Measurements from ENCODE around the gene TBC1D3B.
"Not testable (repeated sequence)": the region's sequence is repeated elsewhere in the genome, so short reads cannot be mapped to it uniquely, and the experiment has no call there.

The TBC1D3B gene

DNA sequence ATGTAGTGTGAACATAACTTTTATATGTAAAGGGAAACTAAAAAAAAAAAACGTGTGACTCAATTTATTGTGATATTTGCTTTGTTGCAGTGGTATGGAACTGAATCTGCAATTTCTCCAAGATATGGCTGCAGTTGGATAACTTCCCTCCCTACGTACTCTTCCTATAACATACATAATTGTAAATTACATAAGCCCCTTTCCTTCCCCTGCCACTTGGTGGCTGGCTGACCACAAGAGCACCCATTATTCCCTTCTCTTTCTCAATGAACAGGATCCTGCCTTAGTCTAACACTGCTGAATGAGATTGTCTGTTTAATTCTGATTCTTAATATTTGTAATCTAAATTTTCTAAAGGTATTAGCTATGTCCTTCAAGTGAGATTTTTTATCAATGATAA is 45.0 kb downstream of the TBC1D3B start:
- in situ Hi-C loops (cut with MboI; ENCODE audit: low sequenced_read_pairs), result no loop called here

DNA sequence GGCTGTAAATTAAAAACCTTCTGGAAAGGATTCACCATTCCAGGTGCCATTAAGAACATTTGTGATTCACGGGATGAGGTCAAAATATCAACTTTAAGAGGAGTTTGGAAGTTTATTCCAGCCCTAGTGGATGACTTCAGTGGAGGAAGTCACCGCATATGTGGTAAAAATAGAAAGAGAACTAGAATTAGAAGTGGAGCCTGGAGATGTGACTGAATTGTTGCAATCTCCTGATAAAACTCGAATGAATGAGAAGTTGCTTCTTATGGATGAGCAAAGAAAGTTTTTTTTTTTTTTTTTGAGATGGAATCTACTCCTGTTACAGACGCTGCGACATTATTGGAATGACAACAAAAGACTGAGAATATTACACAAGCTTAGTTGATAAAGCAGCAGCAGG is 46.1 kb downstream of the TBC1D3B start:
- in situ Hi-C loops (cut with MboI; ENCODE audit: low sequenced_read_pairs), result no loop called here

DNA sequence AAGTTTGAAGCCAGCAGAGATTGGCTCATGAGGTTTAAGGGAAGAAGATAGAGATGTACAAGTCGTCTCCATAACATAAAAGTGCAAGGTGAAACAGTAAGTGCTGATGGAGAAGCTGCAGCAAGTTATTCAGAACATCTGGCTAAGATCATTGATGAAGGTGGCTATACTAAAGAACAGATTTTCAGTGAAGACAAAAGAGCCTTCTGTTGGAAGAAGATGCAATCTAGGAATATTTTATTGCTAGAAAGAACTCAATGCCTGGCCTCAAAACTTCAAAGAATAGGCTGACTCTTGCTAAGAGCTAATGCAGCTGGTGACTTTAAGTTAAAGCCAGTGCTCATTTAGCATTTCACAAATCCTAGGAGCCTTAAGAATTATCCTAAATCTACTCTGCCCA is 46.8 kb downstream of the TBC1D3B start:
- in situ Hi-C loops (cut with MboI; ENCODE audit: low sequenced_read_pairs), result no loop called here

DNA sequence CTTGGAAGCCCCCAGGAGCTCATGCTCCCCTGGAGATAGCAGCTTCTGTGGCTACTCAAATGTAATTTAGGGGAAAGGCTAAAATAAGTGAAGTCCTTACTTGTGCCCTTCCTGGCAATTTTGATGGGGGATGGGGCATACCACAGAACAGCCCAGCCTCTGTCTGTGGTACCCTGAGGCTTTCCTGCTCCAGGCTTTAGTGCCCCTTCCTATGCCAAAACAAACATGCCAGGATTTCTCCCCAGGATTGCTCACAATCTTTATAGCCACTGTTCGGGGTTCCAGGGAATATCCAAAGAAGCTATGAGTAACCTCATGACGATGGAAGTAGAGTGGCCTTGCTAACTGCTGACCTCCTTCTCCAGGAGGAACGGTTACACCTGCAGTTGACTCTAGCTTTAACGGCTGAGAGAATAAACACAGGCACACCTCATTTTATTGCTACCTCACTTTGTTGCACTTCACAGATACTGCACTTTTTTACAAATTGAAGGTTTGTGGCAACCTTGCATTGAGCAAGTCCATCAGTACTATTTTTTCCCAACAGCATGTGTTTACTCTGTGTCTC is 47.9 kb downstream of the TBC1D3B start:
- in situ Hi-C loops (cut with MboI; ENCODE audit: low sequenced_read_pairs), result no loop called here

DNA sequence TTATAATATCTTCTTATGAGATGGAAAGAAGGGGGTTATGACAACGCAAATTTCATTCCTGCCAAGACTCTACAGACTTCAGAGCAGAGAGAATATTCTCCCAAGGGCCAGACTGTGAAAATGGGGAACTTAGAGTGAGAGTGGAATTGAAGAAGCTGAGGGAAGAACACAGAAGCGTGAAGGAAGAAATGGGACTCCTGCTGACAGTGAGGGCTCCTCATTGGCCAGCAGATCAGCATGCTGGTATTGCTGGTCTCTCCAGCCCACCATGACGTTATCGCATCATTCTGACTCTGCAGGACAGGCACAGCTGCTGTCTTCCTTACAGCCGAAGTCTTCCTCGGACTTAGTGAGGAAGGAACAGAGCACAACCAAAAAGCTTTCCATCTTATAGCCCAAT is 48.5 kb downstream of the TBC1D3B start:
- in situ Hi-C loops (cut with MboI; ENCODE audit: low sequenced_read_pairs), result no loop called here

DNA sequence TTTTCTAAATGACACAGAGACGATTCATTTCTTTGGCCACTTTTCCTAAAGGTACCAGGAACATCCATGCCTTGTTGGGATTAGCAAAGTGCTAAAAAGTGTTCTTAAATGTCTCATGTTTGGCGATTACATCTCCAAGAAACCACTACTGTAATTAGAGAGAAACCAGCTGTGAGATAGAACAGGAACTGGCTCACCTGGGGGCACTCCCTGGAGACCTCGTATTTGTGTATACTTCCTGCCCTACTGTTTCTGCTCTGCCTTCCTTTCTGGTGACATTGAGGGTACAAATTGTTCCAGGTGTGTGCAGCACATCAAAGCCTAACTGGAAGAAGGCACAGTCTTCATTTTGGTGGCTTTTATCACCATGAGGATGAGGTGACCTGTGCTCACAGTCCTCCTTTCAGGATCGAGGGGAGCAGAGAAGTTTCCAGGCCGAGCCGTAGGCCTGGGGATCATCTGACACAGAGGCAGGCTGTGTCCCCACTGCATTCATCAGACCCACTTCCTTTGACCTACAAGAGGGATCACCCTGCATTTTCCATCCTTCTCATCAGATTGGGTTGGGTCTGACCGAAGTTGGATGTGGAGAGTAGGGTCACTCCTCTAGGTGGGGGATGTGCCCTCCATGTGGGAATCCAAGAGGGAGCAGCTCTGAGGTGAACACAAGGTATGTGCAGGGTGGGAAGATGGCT is 49.1 kb downstream of the TBC1D3B start:
- in situ Hi-C loops (cut with MboI; ENCODE audit: low sequenced_read_pairs), result no loop called here

DNA sequence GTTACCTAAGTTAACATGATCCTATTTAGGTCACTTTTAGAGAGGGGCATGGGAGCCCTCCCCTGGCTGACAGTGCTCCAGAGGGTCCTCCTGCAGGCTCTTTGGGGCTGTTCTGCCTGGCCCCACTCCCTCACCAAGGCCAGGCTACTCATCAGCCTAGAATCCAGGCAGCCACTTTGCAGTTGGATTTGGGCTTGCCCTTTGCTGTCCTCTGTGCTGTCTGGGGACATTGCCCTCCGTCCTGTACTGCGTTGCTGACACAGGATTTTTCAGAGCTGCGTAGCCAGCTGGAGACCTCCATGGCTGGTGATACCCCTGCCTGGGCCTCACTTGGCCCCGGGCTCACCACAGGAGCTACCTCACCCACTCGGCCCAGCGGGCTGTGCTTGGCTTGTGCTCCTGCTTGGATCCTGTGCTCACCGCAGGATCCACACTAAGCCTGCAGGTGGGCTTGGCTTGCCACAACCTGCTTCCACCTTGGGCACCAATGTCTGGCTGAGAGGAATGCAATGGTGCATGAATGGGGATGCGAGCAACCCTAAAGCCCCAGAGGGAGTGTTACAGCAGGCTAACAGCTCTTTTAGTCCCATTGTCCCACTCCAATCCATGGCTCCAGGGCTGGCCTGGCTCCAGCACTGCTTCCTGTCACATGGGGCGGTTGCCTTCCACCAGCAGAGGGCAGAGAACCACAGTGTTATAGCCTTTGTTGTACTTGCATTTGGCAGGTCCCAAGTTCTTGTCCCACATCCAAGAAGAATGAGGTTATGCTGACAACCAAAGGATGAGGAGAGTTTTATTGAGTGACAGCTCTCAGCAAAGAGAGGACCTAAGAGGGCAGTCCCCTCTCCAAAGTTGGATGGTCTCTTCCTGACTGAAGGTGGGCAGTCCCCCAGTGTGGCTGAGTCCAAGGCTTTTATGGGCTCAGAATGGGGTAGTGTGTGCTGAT is 51.3 kb downstream of the TBC1D3B start:
- in situ Hi-C loops (cut with MboI; ENCODE audit: low sequenced_read_pairs), result no loop called here

DNA sequence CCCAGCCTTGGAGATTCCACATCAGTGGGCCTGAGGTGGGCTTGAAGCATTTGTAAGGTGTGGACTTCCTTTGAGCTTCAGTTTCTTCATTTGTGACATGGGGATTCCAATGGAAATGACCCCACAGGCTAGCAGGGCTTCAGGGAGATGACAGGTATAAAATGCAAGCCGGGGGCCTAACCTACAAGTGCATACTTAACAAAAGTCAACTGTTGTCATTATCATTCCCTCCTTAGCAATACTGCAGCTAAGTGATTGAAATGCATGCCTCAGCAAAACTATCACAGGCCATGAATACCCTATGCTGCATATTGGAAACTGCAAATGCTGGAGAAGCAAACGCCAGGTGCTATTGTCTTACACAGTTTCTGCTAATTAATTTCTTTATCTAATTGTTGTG is 53.0 kb downstream of the TBC1D3B start:
- in situ Hi-C loops (cut with MboI; ENCODE audit: low sequenced_read_pairs), result no loop called here

DNA sequence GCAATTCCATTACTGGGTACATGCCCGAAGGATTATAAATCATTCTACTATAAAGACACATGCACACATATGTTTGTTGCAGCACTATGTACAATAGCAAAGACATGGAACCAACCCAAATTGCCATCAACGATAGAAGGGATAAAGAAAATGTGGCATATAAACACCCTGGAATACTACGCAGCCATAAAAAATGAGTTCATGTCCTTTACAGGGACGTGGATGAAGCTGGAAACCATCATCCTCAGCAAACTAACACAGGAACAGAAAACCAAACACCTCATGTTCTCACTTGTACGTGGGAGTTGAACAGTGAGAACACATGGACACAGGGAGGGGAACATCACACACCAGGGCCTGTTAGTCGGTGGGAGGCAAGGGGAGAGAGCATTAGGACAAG is 55.3 kb downstream of the TBC1D3B start:
- in situ Hi-C loops (cut with MboI; ENCODE audit: low sequenced_read_pairs), result not testable (repeated sequence)

DNA sequence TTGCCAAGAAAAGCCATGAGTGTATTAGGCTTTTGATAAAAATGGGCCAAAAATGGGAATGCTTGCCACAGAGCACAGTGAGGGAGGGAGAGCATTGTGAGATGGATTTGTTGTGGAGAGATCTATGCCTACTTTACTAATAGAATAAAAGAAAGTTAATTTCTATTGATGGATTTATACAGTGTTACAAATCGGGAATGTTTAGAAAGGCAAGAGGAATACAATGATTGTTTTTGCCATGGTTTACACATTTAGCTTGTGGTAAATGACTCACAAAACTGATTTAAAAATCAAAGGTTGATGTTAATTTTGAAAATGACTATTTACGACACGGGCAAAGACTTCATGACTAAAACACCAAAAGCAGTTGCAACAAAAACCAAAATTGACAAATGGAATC is 56.2 kb downstream of the TBC1D3B start:
- in situ Hi-C loops (cut with MboI; ENCODE audit: low sequenced_read_pairs), result no loop called here

DNA sequence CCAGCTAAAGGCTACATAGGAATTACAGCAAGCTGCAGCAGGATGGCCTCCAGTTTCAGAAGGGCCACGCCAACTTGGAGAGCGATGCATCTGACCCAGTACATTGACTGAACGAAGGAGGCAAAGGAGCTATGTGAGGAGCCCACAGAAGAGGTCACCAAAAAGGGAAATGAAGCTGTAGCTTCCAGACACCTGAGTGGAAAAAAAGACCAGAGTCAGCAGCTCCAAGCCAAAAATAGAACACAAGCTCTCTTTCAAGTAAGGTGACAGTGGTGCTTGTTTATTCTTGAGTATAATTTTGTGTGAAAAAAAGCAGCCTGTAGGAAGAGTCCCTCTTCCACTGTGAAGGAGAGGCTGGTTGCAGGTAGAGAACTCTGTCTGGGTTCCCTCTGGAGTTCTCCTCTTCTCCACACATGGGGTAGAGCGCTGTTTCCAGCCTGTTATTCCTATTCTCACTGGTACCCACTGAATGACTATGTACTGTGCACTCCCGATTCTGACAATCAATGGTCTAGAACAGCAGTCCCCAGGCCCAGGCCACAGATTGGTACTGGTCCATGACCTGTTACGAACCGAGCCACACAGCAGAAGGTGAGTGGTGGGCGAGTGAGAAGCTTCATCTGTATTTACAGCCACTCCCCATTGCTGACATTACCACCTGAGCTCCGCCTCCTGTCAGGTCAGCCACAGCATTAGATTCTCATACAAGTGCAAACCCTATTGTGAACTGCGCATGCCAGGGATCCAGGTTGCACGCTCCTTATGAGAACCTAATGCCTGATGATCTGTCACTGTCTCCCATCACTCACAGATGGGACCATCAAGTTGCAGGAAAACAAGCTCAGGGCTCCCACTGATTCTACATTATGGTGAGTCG is 57.7 kb downstream of the TBC1D3B start:
- in situ Hi-C loops (cut with MboI; ENCODE audit: low sequenced_read_pairs), result no loop called here

DNA sequence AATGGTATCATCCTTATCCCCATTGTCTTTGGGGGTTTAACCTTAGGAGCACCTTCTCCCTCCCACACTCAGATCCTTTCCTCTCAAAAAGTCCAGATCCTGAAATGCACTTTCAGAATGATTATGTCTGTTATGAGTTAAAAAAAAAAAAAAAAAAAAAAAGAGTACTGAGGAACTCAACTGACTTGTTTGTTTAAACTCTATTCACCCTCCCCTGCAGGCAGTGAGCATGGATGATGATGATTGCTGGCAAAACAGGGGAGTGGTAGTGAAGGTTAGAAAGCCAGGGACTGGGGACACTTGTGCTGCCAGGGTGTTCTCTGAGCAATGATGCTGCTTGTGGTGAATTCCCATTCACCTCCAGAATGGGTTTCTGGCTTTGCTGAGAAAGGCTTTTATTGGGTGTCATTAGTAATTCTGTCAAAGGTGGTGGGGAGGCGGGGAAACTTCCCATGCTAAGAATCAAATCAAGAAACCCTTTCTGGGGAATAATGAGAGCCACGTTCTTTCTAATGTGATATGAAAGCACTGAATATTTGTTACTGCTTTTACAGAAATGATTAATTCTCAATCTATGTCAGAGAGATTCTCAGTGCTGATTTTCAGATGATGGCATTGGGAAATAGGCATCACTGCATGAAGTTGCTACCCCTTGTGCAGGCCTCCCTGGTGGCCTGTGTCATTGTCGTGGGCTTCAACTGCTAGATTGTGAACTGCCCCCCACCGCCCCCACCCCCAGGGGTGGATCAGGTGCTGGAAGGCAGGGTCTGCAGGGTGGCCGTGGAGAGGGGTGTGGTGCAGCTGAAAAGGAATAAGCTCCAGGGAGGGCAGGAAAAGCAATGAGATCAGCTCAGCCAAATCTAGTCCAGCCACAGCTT is 58.7 kb downstream of the TBC1D3B start:
- in situ Hi-C loops (cut with MboI; ENCODE audit: low sequenced_read_pairs), result no loop called here
